GM20000 (cell line): Measurements from ENCODE around the gene TEX2.

ENCODE experiments used
- DNase-seq: peaks from one replicate; pipeline ENCODE4 v3.0.0; 2012; ENCODE audit warnings: low spot score
- CTCF ChIP-seq: IDR thresholded peaks from 2 replicates; pipeline ENCODE4 v1.5.1; 2012; ENCODE audit warnings: mild to moderate bottlenecking, control low read depth; ENCODE audit errors: extremely low read depth, missing control alignments

The TEX2 gene

GRCh38 chr17:64165347-64165746 lies 97.7 kb downstream of the TEX2 start:
- no peak for DNase-seq
- TF ChIP-seq CTCF = no peak

DNA sequence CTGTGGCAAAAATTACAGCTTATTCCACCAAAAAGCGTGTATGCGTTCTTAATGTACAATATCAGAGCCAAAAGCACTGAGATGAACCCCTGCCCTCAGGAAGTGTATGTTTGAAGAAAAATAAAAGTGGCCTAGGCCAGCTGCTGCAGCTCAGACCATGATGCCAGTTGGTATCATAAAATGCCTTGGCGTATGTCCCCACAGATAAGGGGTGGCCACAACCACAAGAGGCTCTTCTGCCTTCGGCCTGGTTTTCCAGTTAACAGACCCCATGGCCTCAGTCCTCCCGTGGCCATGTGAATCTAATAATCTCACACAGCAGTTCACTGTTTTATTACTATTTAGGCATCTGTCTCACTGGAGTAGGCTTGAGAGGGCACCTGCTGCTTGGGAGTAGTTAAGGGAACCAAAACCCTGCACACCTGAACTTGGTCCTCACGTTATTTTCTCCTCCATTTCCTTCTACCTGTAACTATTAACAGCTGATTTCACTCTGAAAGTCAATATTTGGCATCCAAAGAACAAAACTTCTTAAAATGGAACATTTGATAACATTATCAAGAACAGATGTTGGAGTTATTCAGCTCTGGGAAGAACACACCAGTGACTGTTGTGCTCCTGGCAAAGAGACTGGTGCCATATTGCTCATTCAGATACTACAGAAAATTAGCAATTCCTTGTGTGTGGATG lies 98.3 kb downstream of the TEX2 start:
- TF ChIP-seq CTCF = no peak

GRCh38 chr17:64163468-64163867 lies 99.6 kb downstream of the TEX2 start:
- TF ChIP-seq CTCF = no peak
- DNase-seq = no peak

More for the DNA sequence above, 98.3 kb downstream of the TEX2 start:
- DNase-seq = no peak

GRCh38 chr17:64162554-64162953 lies 100.5 kb downstream of the TEX2 start:
- TF ChIP-seq CTCF = no peak
- no peak for DNase-seq

DNA sequence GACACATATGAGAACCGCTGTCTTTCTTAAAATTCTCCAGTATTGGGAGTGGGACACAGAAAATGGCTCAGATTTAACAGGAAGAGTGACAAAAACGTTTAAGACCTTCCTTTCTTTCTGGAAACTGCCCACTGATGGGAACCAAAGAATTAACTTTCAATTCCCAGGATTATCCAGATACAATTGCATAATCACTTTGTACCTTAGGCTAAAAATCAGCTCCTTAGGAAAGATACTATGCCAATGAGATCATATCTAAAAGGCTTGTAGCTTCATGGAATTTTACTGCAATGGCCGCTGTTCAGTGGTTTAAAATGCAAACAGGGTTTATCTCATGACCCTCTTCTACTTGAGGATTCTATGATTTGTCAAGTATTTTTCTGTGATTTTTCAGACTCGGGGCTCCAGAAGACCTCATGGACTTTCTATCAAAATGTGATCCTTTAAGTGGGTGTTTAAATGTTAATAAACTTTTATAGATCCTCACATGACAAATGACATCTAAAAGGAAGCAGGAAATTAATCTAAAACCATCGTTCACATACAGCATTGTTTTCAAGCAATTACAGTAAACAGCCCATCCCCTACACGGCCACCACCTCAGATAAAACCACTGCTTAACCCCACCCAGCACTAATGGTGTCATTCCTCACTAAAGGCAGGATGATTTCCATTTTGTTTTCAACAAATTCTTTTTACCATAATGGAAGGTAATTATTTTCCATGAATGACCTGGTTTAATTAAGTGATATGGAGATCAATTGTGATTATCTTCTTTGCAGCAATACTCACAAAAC lies 101.5 kb downstream of the TEX2 start:
- no peak for DNase-seq
- no peak for TF ChIP-seq CTCF

DNA sequence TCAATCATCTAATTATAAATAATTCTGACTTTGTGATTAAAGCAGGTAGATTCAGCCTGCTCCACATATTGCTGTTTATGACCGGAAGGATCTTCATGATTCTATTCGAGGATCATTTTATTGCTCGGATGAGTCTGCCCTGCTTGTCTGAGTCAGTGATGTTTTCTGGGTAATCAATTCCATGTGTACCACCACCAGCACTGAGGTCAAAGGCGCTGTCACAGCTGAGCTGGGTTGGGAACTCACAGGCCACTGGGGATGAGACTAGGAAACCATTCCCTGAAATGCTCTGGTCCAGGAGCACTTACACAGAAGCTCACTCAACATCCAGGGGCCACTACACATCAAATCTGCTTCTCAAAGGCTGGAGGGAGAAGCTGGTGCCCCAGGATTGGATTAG lies 102.7 kb downstream of the TEX2 start:
- DNase-seq = no peak
- TF ChIP-seq CTCF = no peak

DNA sequence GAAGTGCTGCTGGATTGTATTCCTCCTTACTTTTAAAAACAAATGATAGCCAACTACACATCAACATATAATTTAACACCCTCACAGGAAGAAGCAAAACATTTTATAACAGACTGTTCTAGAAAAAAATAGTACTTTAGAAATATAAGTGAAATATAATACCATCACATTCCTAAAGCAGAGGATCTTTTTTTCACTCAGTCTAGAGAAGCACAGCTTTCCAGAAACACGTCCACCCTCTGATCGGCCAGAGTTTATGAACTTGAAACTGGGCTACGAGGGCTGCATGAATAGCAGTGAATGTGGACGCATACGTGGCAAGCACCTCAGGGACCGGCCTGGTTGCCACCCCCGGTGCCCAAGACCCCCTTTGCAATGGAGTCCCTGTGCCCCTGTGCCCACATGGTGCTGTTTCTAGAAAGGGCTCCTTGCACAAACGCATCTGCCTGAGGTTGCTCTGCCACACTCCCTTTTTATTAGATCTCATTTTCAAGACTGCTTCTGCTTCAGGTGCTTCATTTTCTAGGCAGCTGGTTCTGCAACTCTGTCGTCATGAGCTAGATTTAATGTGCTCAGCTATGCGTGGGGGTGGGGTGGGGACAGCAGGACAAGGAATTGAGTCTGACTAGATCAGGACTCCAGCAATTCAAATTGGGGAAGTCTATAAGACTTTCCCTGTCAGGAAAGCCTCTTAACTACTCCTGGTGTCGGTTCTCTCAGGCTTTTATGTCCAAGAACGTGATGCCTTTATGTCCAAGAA lies 104.0 kb downstream of the TEX2 start:
- no peak for DNase-seq
- no peak for TF ChIP-seq CTCF
